Keratinocyte (primary cell): ENCODE data around the gene ELOVL7. TPM values are rescaled to one million over a fixed set of nuclear protein-coding genes. Genes with fewer than 3 reads are reported as not detected.
A peak's percentile ranks its signal among the peaks of the same experiment; 100 is the strongest.

Experiments
- DNase-seq: peaks from one replicate; pipeline ENCODE4 v3.0.0-alpha.2; 2011; ENCODE audit warnings: low read depth, missing footprints, low spot score
- FAIRE-seq: peaks from 2 replicates; lab custom pipeline; 2011; peaks lifted over from hg19 to GRCh38; lab: Jason Lieb, UNC
- H2AFZ ChIP-seq: 2 replicates; pipeline ENCODE4 v1.6.0; 2012; ENCODE audit warnings: low read length, control low read depth, inconsistent platforms; ENCODE audit not compliant: control insufficient read depth
- H3K27ac ChIP-seq: 2 replicates; pipeline ENCODE4 v1.5.1; 2011; ENCODE audit warnings: low read length; ENCODE audit not compliant: control insufficient read depth, insufficient read depth
- H3K27me3 ChIP-seq: 3 replicates; pipeline ENCODE4 v1.6.0; 2011; ENCODE audit warnings: low read length; ENCODE audit not compliant: control insufficient read depth, insufficient read depth; ENCODE audit errors: extremely low read depth
- H3K36me3 ChIP-seq, 2 experiments: 2 replicates in 1 of 2; 3 replicates in 1 of 2; pipeline ENCODE4 v1.5.1; 2011; ENCODE audit warnings: low read length in 2 of 2, mild to moderate bottlenecking in 1 of 2; ENCODE audit not compliant: control insufficient read depth in 2 of 2, insufficient read depth in 2 of 2; ENCODE audit errors: extremely low read depth in 1 of 2
- H3K4me1 ChIP-seq: 3 replicates; pipeline ENCODE4 v1.5.1; 2011; ENCODE audit warnings: low read length; ENCODE audit not compliant: control insufficient read depth, insufficient read depth; ENCODE audit errors: extremely low read depth
- H3K4me2 ChIP-seq: 3 replicates; pipeline ENCODE4 v1.6.0; 2011; ENCODE audit warnings: low read depth, low read length; ENCODE audit not compliant: control insufficient read depth, insufficient read depth; ENCODE audit errors: extremely low read depth
- H3K4me3 ChIP-seq, 3 experiments: fragments of 200-600 bp in 1 of 3; sonication (generic) in 1 of 3; 2 replicates in 2 of 3; 3 replicates in 1 of 3; pipeline ENCODE4 v1.5.1; 2011 to 2016; ENCODE audit warnings: low read length in 3 of 3, mild to moderate bottlenecking in 3 of 3, control low read depth in 2 of 3, inconsistent platforms in 1 of 3, low read depth in 1 of 3, mixed read lengths in 1 of 3, mixed run types in 1 of 3, moderate library complexity in 1 of 3; ENCODE audit not compliant: control insufficient read depth in 2 of 3, insufficient read depth in 2 of 3; ENCODE audit errors: extremely low read depth in 1 of 3
- H3K79me2 ChIP-seq: 2 replicates; pipeline ENCODE4 v1.6.0; 2012; ENCODE audit warnings: low read length; ENCODE audit not compliant: control insufficient read depth, insufficient read depth
- H3K9ac ChIP-seq: 3 replicates; pipeline ENCODE4 v1.6.0; 2011; ENCODE audit warnings: low read length; ENCODE audit not compliant: control insufficient read depth, insufficient read depth; ENCODE audit errors: extremely low read depth
- H3K9me1 ChIP-seq: 3 replicates; pipeline ENCODE4 v1.6.0; 2011; ENCODE audit warnings: low read length; ENCODE audit not compliant: control insufficient read depth, insufficient read depth; ENCODE audit errors: extremely low read depth
- H3K9me3 ChIP-seq: 2 replicates; pipeline ENCODE4 v1.5.1; 2012; ENCODE audit warnings: low read depth, low read length; ENCODE audit not compliant: control insufficient read depth
- H4K20me1 ChIP-seq: 3 replicates; pipeline ENCODE4 v1.6.0; 2011; ENCODE audit warnings: low read length; ENCODE audit not compliant: control insufficient read depth, insufficient read depth; ENCODE audit errors: extremely low read depth
- CTCF ChIP-seq, 3 experiments: IDR thresholded peaks in 1 of 3; conservative IDR thresholded peaks in 1 of 3; optimal IDR thresholded peaks in 1 of 3; 2 replicates in 2 of 3; 3 replicates in 1 of 3; pipeline versions ENCODE3 to v1.5.1; 2011; ENCODE audit warnings: low read length in 3 of 3, mild to moderate bottlenecking in 3 of 3, moderate library complexity in 2 of 3, control low read depth in 1 of 3, inconsistent platforms in 1 of 3; ENCODE audit not compliant: insufficient read depth in 2 of 3; ENCODE audit errors: extremely low read depth in 1 of 3
- EZH2 ChIP-seq: IDR thresholded peaks from one replicate; pipeline ENCODE4 v1.6.1; 2012; ENCODE audit warnings: inconsistent platforms, mild to moderate bottlenecking, low read length, moderate library complexity
- dilution Hi-C: fragments of 300-500 bp; cut with MboI; formaldehyde crosslinking; loops from one replicate; pipeline ENCODE4 v1.7.0; 2020; ENCODE audit warnings: low sequenced_read_pairs; ENCODE audit not compliant: extremely low pct_ligation_motif_present
- polyA plus RNA-seq, 5 experiments: library from polyadenylated mRNA; depleted of rRNA in 3 of 5; stranded (reverse) in 3 of 5; stranded (forward) in 1 of 5; unstranded in 1 of 5; fragments of >200 nt; gene quantifications; 1 replicate in 1 of 5; 2 replicates in 3 of 5; 3 replicates in 1 of 5; pipeline versions ENCODE4 v1.2.1 to v1.2.3, GENCODE V29; 2011 to 2012; ENCODE audit warnings: missing spikeins in 2 of 5, low read depth in 1 of 5, low replicate concordance in 1 of 5

Gene ELOVL7
- polyA plus RNA-seq, 1 donor (not counting 4 experiments of a cell fraction or from before 2014, with no cell fraction given): 12.0 TPM

DNA sequence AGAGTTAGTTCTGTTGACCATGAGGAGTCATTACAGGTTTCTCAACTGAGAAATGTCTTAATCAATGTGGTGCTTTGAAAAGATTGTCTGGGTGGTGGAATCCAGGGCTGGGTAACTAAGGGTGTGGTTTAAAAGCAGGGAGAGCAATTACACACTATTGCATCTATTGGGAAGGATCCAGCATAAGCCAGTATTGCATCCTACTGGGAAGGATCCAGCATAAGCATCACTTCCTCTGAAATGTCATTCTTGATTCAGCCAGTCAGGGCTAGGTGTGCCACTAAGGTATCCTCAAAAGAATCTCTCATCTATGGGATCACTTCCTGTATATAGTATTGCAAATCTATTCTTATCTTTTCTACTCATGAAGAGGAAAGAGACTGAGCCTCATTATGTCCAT lies 38.6 kb downstream of the ELOVL7 start:
- H3K79me2 ChIP-seq: no peaks in the 10 kb centered on the region
- DNase-seq (no peak), FAIRE-seq (peak; percentile 55)
- no peaks in the 10 kb centered on the region for H4K20me1 ChIP-seq
- no peaks in the 10 kb centered on the region for H3K36me3 ChIP-seq
- H3K4me3 ChIP-seq: no peak overlapping the region
- peaks cover 8% of the 10 kb centered on the region for H3K4me1 ChIP-seq
- H3K27ac ChIP-seq: peak overlapping the region; percentile 32
- H2AFZ ChIP-seq: no peak overlapping the region
- no peaks in the 10 kb centered on the region for H3K27me3 ChIP-seq
- no peaks in the 10 kb centered on the region for H3K9me1 ChIP-seq
- no peak for TF ChIP-seq EZH2
- TF ChIP-seq CTCF (optimal IDR thresholded peaks at IDR 0.05 in 1 of 3, IDR thresholded peaks at IDR 0.05 in 1 of 3, conservative IDR thresholded peaks at IDR 0.05 in 1 of 3; ENCODE audit: extremely low read depth in 1 of 3, insufficient read depth in 2 of 3, low read length in 3 of 3): no peak
- H3K9me3 ChIP-seq: no peaks in the 10 kb centered on the region
- no peak overlapping the region for H3K9ac ChIP-seq
- dilution Hi-C loops: no loop called here
- H3K4me2 ChIP-seq: no peak overlapping the region

- dilution Hi-C loops: no loop called here
- FAIRE-seq: no peak
- H3K9me1 ChIP-seq: no peaks in the 10 kb centered on the region
Observed at GRCh38 chr5:60803712-60804111, 40.4 kb downstream of the ELOVL7 start.

More at GRCh38 chr5:60803712-60804111, 40.4 kb downstream of the ELOVL7 start:
- Histone ChIP-seq H3K4me1 (peaks cover 3% of the 10 kb centered on the region), H2AFZ (no peak overlapping the region), H3K4me3 (no peak overlapping the region), H3K27me3 (no peaks in the 10 kb centered on the region), H4K20me1 (no peaks in the 10 kb centered on the region), H3K27ac (no peak overlapping the region), H3K9ac (no peak overlapping the region), H3K9me3 (no peaks in the 10 kb centered on the region), H3K36me3 (no peaks in the 10 kb centered on the region), H3K4me2 (no peak overlapping the region), H3K79me2 (no peaks in the 10 kb centered on the region)
- no peak for TF ChIP-seq EZH2
- TF ChIP-seq CTCF (optimal IDR thresholded peaks at IDR 0.05 in 1 of 3, IDR thresholded peaks at IDR 0.05 in 1 of 3, conservative IDR thresholded peaks at IDR 0.05 in 1 of 3; ENCODE audit: extremely low read depth in 1 of 3, insufficient read depth in 2 of 3, low read length in 3 of 3): no peak
- DNase-seq: no peak
